IMR-90 (cell line): ENCODE data around the gene COA1. TPM values are rescaled to one million over a fixed set of nuclear protein-coding genes. Genes with fewer than 3 reads are reported as not detected.
"Not testable (repeated sequence)": the region's sequence is repeated elsewhere in the genome, so short reads cannot be mapped to it uniquely, and the experiment has no call there.

Experiments
- ATAC-seq: fragments of 200-7000 bp; cut with Tn5 transposase; 2 replicates; pipeline ENCODE4 v1.9.1; 2020; ENCODE audit warnings: low read depth, mild to moderate bottlenecking, moderate library complexity
- BruUV-seq: library from RNA; stranded (reverse); fragments of 400-500 nt; replicated peaks from 2 replicates; lab custom pipeline; 2021; lab: Mats Ljungman, UMichigan
- CTCF ChIA-PET: fragments of 300-600 bp; formaldehyde crosslinking; extraction: SDS; loops from one replicate; lab custom pipeline; 2021; ENCODE audit warnings: antibody characterized with exemption; lab: Yijun Ruan, JAX
- POLR2A ChIA-PET: fragments of 300-600 bp; sonication (Branson Sonifier 250); formaldehyde crosslinking; loops from one replicate; lab custom pipeline; 2022; ENCODE audit warnings: antibody characterized with exemption; ENCODE audit not compliant: unreplicated experiment; lab: Charles Lee
- DNase-seq: peaks from one replicate; pipeline ENCODE4 v3.0.0; 2013
- H2AFZ ChIP-seq: replicated peaks from 2 replicates; pipeline ENCODE3; 2013; ENCODE audit warnings: low read length, mild to moderate bottlenecking; ENCODE audit not compliant: poor library complexity
- H2AK5ac ChIP-seq: 2 replicates; pipeline ENCODE4 v1.6.1; 2013; ENCODE audit warnings: low read depth, low read length, inconsistent platforms
- H2AK9ac ChIP-seq: replicated peaks from 2 replicates; pipeline ENCODE3; 2013; ENCODE audit warnings: mild to moderate bottlenecking, low read depth, low read length, moderate library complexity; ENCODE audit not compliant: poor library complexity
- H2BK120ac ChIP-seq: 2 replicates; pipeline ENCODE4 v1.6.1; 2013; ENCODE audit warnings: low read depth, low read length, inconsistent platforms
- H2BK15ac ChIP-seq: 3 replicates; pipeline ENCODE4 v1.6.1; 2013; ENCODE audit warnings: low read depth, low read length, inconsistent platforms
- H2BK20ac ChIP-seq: 2 replicates; pipeline ENCODE4 v1.6.1; 2013; ENCODE audit warnings: low read depth, mild to moderate bottlenecking, inconsistent platforms, low read length, moderate library complexity
- H2BK5ac ChIP-seq: 2 replicates; pipeline ENCODE4 v1.6.1; 2013; ENCODE audit warnings: mild to moderate bottlenecking, low read depth, low read length, inconsistent platforms; ENCODE audit not compliant: poor library complexity, severe bottlenecking
- H3K14ac ChIP-seq: replicated peaks from 2 replicates; pipeline ENCODE4 v1.6.1; 2013; ENCODE audit warnings: low read depth, low read length, inconsistent platforms
- H3K18ac ChIP-seq: 2 replicates; pipeline ENCODE4 v1.6.1; 2013; ENCODE audit warnings: low read depth, low read length, control low read depth
- H3K23ac ChIP-seq: 2 replicates; pipeline ENCODE4 v1.6.1; 2013; ENCODE audit warnings: low read depth, low read length, inconsistent platforms
- H3K27ac ChIP-seq: 2 replicates; pipeline ENCODE4 v1.5.1; 2013; ENCODE audit warnings: mild to moderate bottlenecking, control low read depth, low read length; ENCODE audit not compliant: insufficient read depth
- H3K27me3 ChIP-seq: 2 replicates; pipeline ENCODE4 v1.6.1; 2013; ENCODE audit warnings: low read length; ENCODE audit not compliant: control insufficient read depth, insufficient read depth
- H3K36me3 ChIP-seq: 2 replicates; pipeline ENCODE4 v1.6.1; 2013; ENCODE audit warnings: low read length, mixed read lengths; ENCODE audit not compliant: control insufficient read depth, insufficient read depth
- H3K4ac ChIP-seq: 2 replicates; pipeline ENCODE4 v1.6.1; 2013; ENCODE audit warnings: low read depth, low read length, inconsistent platforms
- H3K4me1 ChIP-seq: 2 replicates; pipeline ENCODE4 v1.6.1; 2013; ENCODE audit warnings: low read length, mixed read lengths; ENCODE audit not compliant: control insufficient read depth, insufficient read depth
- H3K4me2 ChIP-seq: 2 replicates; pipeline ENCODE4 v1.6.1; 2013; ENCODE audit warnings: low read depth, mild to moderate bottlenecking, control low read depth, low read length, moderate library complexity
- H3K4me3 ChIP-seq: 2 replicates; pipeline ENCODE4 v1.5.1; 2013; ENCODE audit warnings: low read depth, mild to moderate bottlenecking, control low read depth, low read length, moderate library complexity; ENCODE audit not compliant: insufficient read depth
- H3K56ac ChIP-seq: 2 replicates; pipeline ENCODE4 v1.6.1; 2013; ENCODE audit warnings: low read length, inconsistent platforms; ENCODE audit not compliant: insufficient read depth; ENCODE audit errors: extremely low read depth
- H3K79me1 ChIP-seq, 2 experiments: 2 replicates each; pipeline ENCODE4 v1.6.1; 2013; ENCODE audit warnings: low read length in 2 of 2, inconsistent platforms in 1 of 2, low read depth in 1 of 2
- H3K9ac ChIP-seq: 2 replicates; pipeline ENCODE4 v1.6.1; 2013; ENCODE audit warnings: low read depth, low read length, control low read depth
- H3K9me1 ChIP-seq: 2 replicates; pipeline ENCODE4 v1.6.1; 2013; ENCODE audit warnings: low read length, inconsistent platforms; ENCODE audit not compliant: insufficient read depth
- H3K9me3 ChIP-seq: 2 replicates; pipeline ENCODE4 v1.6.1; 2013; ENCODE audit warnings: low read length; ENCODE audit not compliant: control insufficient read depth, insufficient read depth
- H4K20me1 ChIP-seq: 2 replicates; pipeline ENCODE4 v1.6.1; 2013; ENCODE audit warnings: low read length, inconsistent platforms; ENCODE audit not compliant: insufficient read depth
- H4K5ac ChIP-seq: 2 replicates; pipeline ENCODE4 v1.6.1; 2013; ENCODE audit warnings: mild to moderate bottlenecking, low read depth, low read length, control low read depth
- H4K8ac ChIP-seq, 2 experiments: 2 replicates each; pipeline ENCODE4 v1.6.1; 2013; ENCODE audit warnings: low read depth in 2 of 2, low read length in 2 of 2, control low read depth in 1 of 2, inconsistent platforms in 1 of 2
- H4K91ac ChIP-seq: 2 replicates; pipeline ENCODE4 v1.6.1; 2013; ENCODE audit warnings: low read depth, low read length, inconsistent platforms; ENCODE audit not compliant: insufficient read depth
- CHD1 ChIP-seq: IDR thresholded peaks from 2 replicates; pipeline ENCODE4 v1.6.1; 2012; ENCODE audit warnings: low read depth, low read length, improper control_type of control experiment
- NFE2L2 ChIP-seq: fragments of 150-350 bp; IDR thresholded peaks from 2 replicates; pipeline ENCODE4 v1.6.1; 2016; ENCODE audit warnings: low read depth, mild to moderate bottlenecking, low read length
- RAD21 ChIP-seq: IDR thresholded peaks from 2 replicates; pipeline ENCODE4 v1.6.1; 2012; ENCODE audit warnings: low read length, improper control_type of control experiment
- WGBS, 2 experiments: methylation state at CpG; one replicate each; pipeline versions ENCODE4 v1.1.5 to v1.1.7; 2013; ENCODE audit warnings: missing lambda C conversion rate in 2 of 2; ENCODE audit not compliant: insufficient read length in 1 of 2; ENCODE audit errors: extremely low coverage in 2 of 2; 5-methylcytosine and 5-hydroxymethylcytosine counted together
- dilution Hi-C: fragments of 300-500 bp; cut with HindIII; formaldehyde crosslinking; loops from one replicate; pipeline ENCODE4 v1.14.3; 2018; ENCODE audit warnings: low sequenced_read_pairs; ENCODE audit not compliant: unreplicated experiment
- in situ Hi-C: fragments of 300-500 bp; cut with MboI; formaldehyde crosslinking; loops from 3 replicates; pipeline ENCODE4 v1.14.3; 2019; ENCODE audit warnings: low sequenced_read_pairs, inconsistent platforms, mixed read lengths
- intact Hi-C: fragments of 100-400 bp; cut with micrococcal nuclease; formaldehyde crosslinking; loops from 2 replicates; pipeline ENCODE4 v1.10.0; 2022
- polyA plus RNA-seq, 3 experiments: library from polyadenylated mRNA; depleted of rRNA; stranded (reverse); fragments of >200 nt; gene quantifications; 2 replicates each; pipeline ENCODE4 v1.2.3, GENCODE V29; 2012; ENCODE audit warnings: low replicate concordance in 1 of 3
- total RNA-seq: library from RNA; depleted of rRNA; stranded (reverse); fragments of >200 nt; gene quantifications from 2 replicates; pipeline ENCODE4 v1.2.3, GENCODE V29; 2012
- TF ChIP-seq, protein P1 (sequence below): conservative IDR thresholded peaks from 2 replicates; pipeline ENCODE4 v1.5.1; 2012; ENCODE audit warnings: mild to moderate bottlenecking, low read depth, low read length, improper control_type of control experiment

The COA1 gene
- total and polyA plus RNA-seq, 2 of the 4 experiments (the other 2 are of a cell fraction) = 34.2 to 59.5 TPM

DNA sequence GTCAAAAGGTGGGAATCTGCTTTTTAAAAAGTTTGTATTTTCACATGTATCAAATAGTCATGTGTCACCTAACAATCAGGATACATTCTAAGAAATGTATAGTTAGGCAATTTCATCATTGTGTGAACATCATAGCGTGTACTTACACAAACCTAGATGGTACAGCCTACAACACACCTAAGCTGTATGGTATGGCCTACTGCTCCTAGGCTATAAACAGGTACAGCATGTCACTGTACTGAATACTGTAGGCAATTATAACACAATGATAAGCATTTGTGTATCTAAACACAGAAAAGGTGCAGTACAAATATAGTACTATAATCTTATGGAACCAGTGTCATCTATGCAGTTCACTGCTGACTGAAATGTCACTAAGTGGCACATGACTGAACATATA, 17.8 kb downstream of the COA1 start:
- Histone ChIP-seq H3K4ac (no peak overlapping the region), H3K56ac (no peak overlapping the region), H3K18ac (no peak overlapping the region), H2BK120ac (no peak overlapping the region), H4K5ac (no peak overlapping the region), H2BK5ac (no peak overlapping the region), H4K8ac (no peak overlapping the region), H3K36me3 (no peaks in the 10 kb centered on the region), H3K27me3 (no peaks in the 10 kb centered on the region), H2BK20ac (no peak overlapping the region), H3K9me3 (no peaks in the 10 kb centered on the region), H3K4me1 (no peaks in the 10 kb centered on the region), H4K91ac (no peak overlapping the region), H3K14ac (no peak overlapping the region), H2AK9ac (no peak overlapping the region), H2AFZ (no peak overlapping the region), H2BK15ac (no peak overlapping the region), H3K79me1 (peaks cover 12 to 17% of the 10 kb centered on the region in 2 experiments), H3K4me2 (no peak overlapping the region), H3K9ac (no peak overlapping the region), H2AK5ac (no peak overlapping the region), H3K9me1 (no peaks in the 10 kb centered on the region), H3K27ac (no peak overlapping the region), H3K4me3 (no peak overlapping the region), H3K23ac (no peak overlapping the region), H4K20me1 (no peaks in the 10 kb centered on the region)
- TF ChIP-seq RAD21 = no peak
- TF ChIP-seq NFE2L2 = no peak
- TF ChIP-seq, protein P1, sequence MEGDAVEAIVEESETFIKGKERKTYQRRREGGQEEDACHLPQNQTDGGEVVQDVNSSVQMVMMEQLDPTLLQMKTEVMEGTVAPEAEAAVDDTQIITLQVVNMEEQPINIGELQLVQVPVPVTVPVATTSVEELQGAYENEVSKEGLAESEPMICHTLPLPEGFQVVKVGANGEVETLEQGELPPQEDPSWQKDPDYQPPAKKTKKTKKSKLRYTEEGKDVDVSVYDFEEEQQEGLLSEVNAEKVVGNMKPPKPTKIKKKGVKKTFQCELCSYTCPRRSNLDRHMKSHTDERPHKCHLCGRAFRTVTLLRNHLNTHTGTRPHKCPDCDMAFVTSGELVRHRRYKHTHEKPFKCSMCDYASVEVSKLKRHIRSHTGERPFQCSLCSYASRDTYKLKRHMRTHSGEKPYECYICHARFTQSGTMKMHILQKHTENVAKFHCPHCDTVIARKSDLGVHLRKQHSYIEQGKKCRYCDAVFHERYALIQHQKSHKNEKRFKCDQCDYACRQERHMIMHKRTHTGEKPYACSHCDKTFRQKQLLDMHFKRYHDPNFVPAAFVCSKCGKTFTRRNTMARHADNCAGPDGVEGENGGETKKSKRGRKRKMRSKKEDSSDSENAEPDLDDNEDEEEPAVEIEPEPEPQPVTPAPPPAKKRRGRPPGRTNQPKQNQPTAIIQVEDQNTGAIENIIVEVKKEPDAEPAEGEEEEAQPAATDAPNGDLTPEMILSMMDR = no peak
- TF ChIP-seq CHD1 = no peak
- ChIA-PET CTCF (interaction anchor here (0.6 kb wide), 1 partner anchor 12 kb away, joined by 3 read pairs; no protein-coding TSS in a partner anchor), POLR2A (no interaction called here)
- dilution Hi-C loops = no loop called here
- in situ Hi-C loops = loop anchor here (25.0 kb wide), 1 partner anchor 449 kb away; no protein-coding TSS in a partner anchor
- DNase-seq (no peak), ATAC-seq (no peak)
- intact Hi-C loops = no loop called here
- WGBS, 2 experiments = no CpG with 5 or more reads among the region's 1 CpG
- no TSS peak for BruUV-seq

DNA sequence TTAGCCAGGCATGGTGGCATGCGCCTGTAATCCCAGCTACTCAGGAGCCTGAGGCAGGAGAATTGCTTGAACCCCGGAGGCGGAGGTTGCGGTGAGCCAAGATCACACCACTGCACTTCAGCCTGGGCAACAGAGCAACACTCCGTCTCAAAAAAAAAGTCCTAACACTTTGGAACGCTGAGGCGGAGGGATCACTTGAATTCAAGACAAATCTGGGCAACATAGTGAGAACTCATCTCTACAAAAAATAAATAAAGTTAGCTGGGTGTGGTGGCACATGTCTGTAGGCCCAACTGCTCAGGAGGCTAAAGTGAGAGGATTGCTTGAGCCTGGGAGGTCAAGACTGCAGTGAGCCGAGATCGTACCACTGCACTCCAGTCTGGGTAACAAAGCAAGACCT, 21.3 kb downstream of the COA1 start:
- H2AFZ ChIP-seq, H3K9me1 ChIP-seq, H2BK15ac ChIP-seq, H3K4me3 ChIP-seq, BruUV-seq, H3K4me1 ChIP-seq, H2BK20ac ChIP-seq, H3K23ac ChIP-seq, ATAC-seq, H2BK120ac ChIP-seq, H3K27ac ChIP-seq, H3K9ac ChIP-seq, H3K27me3 ChIP-seq, H3K4me2 ChIP-seq, H4K91ac ChIP-seq, DNase-seq, H3K9me3 ChIP-seq, H2AK9ac ChIP-seq, H4K8ac ChIP-seq, H3K18ac ChIP-seq, H3K56ac ChIP-seq, H3K14ac ChIP-seq, H2BK5ac ChIP-seq, H4K5ac ChIP-seq, H3K36me3 ChIP-seq, dilution Hi-C loops, H2AK5ac ChIP-seq, H3K4ac ChIP-seq, H4K20me1 ChIP-seq, POLR2A ChIA-PET: not testable (repeated sequence)
- intact Hi-C loops = loop anchor here (10.0 kb wide), 1 partner anchor 523 kb away; no protein-coding TSS in a partner anchor
- 95% methylated on average over 4 of the region's 9 CpGs; no CpG with 5 or more reads in 1 of the 2 experiments for WGBS, 2 experiments
- peaks cover 24 to 25% of the 10 kb centered on the region in 2 experiments for H3K79me1 ChIP-seq
- CTCF ChIA-PET = interaction anchor here (0.6 kb wide), 1 partner anchor 125 kb away, joined by 4 read pairs; the partner anchor contains the start of gene STK17A
- in situ Hi-C loops = loop anchor here (25.0 kb wide), 1 partner anchor 446 kb away; no protein-coding TSS in a partner anchor
